Measurements from ENCODE around the gene PLCL2. TPM values are rescaled to one million over a fixed set of nuclear protein-coding genes. Genes with fewer than 3 reads are reported as not detected.

Gene PLCL2
- total and polyA plus RNA-seq, 4 donors: 1.5 to 16.5 (median 9.4) TPM

DNA sequence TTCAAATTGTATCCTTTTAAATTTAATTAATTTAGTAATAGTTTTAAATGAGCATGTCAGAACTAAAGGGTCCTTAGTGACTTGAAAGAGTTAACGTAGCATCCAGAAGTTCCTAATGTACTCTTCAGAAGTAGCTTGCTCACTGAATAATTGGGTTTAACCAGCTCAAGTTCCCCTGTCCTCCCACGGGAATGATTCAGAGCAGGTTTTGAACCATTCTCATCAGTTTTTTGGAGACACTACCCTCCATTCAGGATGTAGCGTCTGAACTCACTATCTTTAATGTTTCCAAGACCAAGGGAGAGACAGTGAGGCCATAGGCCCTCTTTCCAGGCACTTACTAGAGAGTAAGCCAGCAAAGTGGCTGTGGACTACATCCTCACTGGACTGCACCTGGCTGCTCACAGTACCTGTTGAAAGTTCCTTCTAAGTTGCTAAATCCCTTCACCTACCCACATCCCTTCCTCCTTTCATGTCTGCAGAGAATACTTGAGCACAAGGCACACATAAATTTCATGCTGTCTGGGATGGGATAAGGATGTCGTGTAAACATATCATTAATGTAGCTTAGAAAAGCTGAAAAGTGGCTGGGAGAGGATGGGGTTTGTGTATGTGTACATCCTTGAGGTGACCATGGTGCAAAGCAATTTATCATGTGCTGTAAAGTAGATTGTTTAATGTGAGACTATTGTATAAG, 146.3 kb downstream of the PLCL2 start:
- Histone ChIP-seq H3K27ac (ENCODE audit: low read depth in 1 of 2, low read length in 2 of 2) (no peak overlapping the region), H3K9ac (ENCODE audit: low read depth in 1 of 2, low read length in 2 of 2) (no peak overlapping the region), H3K36me3 (ENCODE audit: control insufficient read depth in 4 of 4, insufficient read depth in 3 of 4, low read depth in 1 of 4, low read length in 3 of 4) (no peaks in the 10 kb centered on the region), H3K4me1 (ENCODE audit: control insufficient read depth in 4 of 4, insufficient read depth in 4 of 4, low read length in 3 of 4) (peaks cover 0 to 27% (median 4%) of the 10 kb centered on the region in 4 donors), H3K9me3 (ENCODE audit: control insufficient read depth in 4 of 4, low read length in 3 of 4) (no peaks in the 10 kb centered on the region), H3K27me3 (ENCODE audit: control insufficient read depth in 4 of 4, insufficient read depth in 4 of 4, low read length in 3 of 4) (no peaks in the 10 kb centered on the region), H3K4me3 (ENCODE audit: low read depth in 1 of 3, low read length in 3 of 3) (no peak overlapping the region)
- 90% methylated on average over 4 of the region's 4 CpGs for WGBS
- DNase-seq (ENCODE audit: low spot score): no peak
- TF ChIP-seq, protein P1, sequence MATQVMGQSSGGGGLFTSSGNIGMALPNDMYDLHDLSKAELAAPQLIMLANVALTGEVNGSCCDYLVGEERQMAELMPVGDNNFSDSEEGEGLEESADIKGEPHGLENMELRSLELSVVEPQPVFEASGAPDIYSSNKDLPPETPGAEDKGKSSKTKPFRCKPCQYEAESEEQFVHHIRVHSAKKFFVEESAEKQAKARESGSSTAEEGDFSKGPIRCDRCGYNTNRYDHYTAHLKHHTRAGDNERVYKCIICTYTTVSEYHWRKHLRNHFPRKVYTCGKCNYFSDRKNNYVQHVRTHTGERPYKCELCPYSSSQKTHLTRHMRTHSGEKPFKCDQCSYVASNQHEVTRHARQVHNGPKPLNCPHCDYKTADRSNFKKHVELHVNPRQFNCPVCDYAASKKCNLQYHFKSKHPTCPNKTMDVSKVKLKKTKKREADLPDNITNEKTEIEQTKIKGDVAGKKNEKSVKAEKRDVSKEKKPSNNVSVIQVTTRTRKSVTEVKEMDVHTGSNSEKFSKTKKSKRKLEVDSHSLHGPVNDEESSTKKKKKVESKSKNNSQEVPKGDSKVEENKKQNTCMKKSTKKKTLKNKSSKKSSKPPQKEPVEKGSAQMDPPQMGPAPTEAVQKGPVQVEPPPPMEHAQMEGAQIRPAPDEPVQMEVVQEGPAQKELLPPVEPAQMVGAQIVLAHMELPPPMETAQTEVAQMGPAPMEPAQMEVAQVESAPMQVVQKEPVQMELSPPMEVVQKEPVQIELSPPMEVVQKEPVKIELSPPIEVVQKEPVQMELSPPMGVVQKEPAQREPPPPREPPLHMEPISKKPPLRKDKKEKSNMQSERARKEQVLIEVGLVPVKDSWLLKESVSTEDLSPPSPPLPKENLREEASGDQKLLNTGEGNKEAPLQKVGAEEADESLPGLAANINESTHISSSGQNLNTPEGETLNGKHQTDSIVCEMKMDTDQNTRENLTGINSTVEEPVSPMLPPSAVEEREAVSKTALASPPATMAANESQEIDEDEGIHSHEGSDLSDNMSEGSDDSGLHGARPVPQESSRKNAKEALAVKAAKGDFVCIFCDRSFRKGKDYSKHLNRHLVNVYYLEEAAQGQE (IDR thresholded peaks at IDR 0.05): no peak
- TF ChIP-seq, protein P2, sequence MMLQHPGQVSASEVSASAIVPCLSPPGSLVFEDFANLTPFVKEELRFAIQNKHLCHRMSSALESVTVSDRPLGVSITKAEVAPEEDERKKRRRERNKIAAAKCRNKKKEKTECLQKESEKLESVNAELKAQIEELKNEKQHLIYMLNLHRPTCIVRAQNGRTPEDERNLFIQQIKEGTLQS (IDR thresholded peaks at IDR 0.05): no peak
- TF ChIP-seq EGR1 (IDR thresholded peaks at IDR 0.05; ENCODE audit: low read depth in 2 of 2) (no peak), HNF4G (IDR thresholded peaks at IDR 0.05) (no peak), SP1 (IDR thresholded peaks at IDR 0.05) (no peak), FOXA1 (IDR thresholded peaks at IDR 0.05) (no peak), TAF1 (conservative IDR thresholded peaks at IDR 0.05) (no peak), HNF4A (conservative IDR thresholded peaks at IDR 0.05) (no peak), FOXA2 (IDR thresholded peaks at IDR 0.05) (no peak), GABPA (IDR thresholded peaks at IDR 0.05 in 1 of 2, conservative IDR thresholded peaks at IDR 0.05 in 1 of 2) (no peak), YY1 (IDR thresholded peaks at IDR 0.05) (no peak), NR2F2 (IDR thresholded peaks at IDR 0.05) (no peak), RAD21 (IDR thresholded peaks at IDR 0.05) (no peak), RXRA (IDR thresholded peaks at IDR 0.05) (no peak), JUND (IDR thresholded peaks at IDR 0.05) (no peak)
- TF ChIP-seq, protein P3, sequence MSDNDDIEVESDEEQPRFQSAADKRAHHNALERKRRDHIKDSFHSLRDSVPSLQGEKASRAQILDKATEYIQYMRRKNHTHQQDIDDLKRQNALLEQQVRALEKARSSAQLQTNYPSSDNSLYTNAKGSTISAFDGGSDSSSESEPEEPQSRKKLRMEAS (IDR thresholded peaks at IDR 0.05): no peak
- TF ChIP-seq, protein P4, sequence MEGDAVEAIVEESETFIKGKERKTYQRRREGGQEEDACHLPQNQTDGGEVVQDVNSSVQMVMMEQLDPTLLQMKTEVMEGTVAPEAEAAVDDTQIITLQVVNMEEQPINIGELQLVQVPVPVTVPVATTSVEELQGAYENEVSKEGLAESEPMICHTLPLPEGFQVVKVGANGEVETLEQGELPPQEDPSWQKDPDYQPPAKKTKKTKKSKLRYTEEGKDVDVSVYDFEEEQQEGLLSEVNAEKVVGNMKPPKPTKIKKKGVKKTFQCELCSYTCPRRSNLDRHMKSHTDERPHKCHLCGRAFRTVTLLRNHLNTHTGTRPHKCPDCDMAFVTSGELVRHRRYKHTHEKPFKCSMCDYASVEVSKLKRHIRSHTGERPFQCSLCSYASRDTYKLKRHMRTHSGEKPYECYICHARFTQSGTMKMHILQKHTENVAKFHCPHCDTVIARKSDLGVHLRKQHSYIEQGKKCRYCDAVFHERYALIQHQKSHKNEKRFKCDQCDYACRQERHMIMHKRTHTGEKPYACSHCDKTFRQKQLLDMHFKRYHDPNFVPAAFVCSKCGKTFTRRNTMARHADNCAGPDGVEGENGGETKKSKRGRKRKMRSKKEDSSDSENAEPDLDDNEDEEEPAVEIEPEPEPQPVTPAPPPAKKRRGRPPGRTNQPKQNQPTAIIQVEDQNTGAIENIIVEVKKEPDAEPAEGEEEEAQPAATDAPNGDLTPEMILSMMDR (IDR thresholded peaks at IDR 0.05; ENCODE audit: low read depth, low read length, missing input control): no peak
- TF ChIP-seq, protein P5, sequence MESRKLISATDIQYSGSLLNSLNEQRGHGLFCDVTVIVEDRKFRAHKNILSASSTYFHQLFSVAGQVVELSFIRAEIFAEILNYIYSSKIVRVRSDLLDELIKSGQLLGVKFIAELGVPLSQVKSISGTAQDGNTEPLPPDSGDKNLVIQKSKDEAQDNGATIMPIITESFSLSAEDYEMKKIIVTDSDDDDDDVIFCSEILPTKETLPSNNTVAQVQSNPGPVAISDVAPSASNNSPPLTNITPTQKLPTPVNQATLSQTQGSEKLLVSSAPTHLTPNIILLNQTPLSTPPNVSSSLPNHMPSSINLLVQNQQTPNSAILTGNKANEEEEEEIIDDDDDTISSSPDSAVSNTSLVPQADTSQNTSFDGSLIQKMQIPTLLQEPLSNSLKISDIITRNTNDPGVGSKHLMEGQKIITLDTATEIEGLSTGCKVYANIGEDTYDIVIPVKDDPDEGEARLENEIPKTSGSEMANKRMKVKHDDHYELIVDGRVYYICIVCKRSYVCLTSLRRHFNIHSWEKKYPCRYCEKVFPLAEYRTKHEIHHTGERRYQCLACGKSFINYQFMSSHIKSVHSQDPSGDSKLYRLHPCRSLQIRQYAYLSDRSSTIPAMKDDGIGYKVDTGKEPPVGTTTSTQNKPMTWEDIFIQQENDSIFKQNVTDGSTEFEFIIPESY (IDR thresholded peaks at IDR 0.05): no peak
